LHCN-M2 (cell line): ENCODE results near the gene CGB3. TPM values are rescaled to one million over a fixed set of nuclear protein-coding genes. Genes with fewer than 3 reads are reported as not detected.

Source experiments
- DNase-seq: peaks from one replicate; pipeline ENCODE4 v3.0.0-alpha.2; 2012; ENCODE audit warnings: low read depth
- total RNA-seq: library from RNA; depleted of rRNA; stranded (reverse); fragments of >200 nt; gene quantifications from 2 replicates; pipeline ENCODE4 v1.2.3, GENCODE V29; 2014; rRNA removed

CGB3 gene
- total RNA-seq, 1 experiment from 2014 or later: not detected

DNA sequence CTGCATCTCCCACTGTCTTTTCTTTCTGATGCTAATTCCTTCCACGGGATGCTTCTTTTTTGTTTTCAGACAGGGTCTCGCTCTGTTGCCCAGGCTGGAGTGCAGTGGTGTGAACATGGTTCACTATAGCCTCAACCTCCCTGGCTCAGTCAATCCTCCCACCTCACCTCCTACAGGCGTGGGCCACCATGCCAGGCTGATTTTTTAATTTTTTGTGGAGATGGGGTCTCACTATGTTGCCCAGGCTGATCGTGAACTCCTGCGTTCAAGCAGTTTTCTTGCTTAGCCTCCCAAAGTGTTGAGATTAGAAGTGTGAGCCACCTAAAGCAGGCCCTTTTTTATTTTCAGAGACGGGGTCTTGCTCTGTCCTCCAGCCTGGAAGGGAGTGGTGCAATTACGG lies 35.8 kb downstream of the CGB3 start:
- no peak for DNase-seq

DNA sequence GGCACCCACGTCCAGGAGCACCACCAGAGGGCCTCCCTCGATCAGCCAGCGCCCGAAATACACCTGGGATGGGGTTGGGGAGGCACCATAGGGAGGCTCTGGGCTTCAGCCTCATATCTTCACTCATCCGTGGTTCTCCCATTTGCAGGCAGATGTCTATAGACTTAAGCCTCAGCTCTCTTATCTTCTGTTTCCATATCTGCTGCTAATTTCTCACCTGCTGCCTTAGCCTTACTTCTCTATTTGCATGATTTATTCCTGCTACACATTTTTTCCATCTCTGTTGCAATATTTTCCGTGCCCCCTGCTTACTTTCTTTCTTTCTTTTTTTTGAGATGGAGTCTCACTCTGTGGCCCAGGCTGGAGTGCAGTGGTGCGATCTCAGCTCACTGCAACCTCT lies 36.8 kb downstream of the CGB3 start:
- DNase-seq: no peak

DNA sequence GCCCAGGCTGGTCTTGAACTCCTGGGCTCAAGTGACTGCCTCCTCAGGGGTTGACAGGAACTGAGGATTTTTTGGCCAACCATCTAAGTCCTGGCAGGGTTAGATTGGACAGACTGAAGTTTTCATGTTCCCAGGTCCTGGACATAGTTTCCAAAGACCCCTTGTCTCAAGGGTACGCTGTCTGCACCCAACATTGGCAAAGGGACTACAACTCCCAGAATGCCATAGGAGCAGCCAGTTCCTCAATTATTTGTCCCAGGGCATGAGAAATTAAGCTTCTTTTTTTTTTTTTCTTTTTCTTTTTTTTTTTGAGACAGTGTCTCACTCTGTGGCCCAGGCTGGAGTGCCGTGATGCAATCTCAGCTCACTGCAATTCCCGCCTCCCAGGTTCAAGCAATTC lies 37.9 kb downstream of the CGB3 start:
- no peak for DNase-seq

DNA sequence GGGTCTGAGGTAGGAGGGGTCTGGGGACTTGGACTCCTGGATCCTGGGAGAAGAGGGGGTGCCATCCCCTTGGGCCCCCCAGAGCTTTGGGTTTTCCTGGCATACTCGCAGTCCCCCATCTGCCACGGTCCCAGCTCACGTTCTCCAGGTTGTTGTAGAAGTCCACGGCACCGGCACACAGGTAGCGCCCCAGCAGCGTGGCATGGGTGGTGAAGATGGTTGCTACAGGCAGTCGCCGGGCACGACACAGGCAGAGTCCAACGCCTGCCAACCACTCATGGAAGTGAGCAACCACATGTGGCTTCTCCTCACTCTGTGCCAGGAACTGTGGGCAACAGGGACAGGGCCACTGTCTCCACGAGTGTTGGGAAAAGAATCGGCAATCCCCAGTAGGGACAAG lies 38.4 kb downstream of the CGB3 start:
- DNase-seq: no peak

DNA sequence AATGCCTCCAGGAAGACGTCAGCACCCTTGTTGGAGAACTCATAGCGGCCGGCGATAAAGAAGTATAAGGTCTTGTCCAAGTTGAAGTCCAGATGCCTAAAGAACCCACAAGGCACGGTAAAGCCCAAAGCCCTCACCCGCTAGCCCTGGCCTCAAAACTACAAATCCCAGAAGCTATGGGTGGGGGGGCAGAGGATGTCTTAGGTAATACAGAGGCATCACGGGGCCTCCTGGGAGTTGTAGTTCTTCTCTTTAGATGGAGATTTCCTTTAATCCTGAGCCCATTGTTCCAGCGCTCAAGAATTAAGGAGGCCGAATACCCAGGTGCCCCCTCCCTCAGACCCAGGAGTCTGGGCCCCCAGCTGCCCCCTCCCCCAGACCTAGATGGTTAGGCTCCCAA lies 41.9 kb downstream of the CGB3 start:
- no peak for DNase-seq

DNA sequence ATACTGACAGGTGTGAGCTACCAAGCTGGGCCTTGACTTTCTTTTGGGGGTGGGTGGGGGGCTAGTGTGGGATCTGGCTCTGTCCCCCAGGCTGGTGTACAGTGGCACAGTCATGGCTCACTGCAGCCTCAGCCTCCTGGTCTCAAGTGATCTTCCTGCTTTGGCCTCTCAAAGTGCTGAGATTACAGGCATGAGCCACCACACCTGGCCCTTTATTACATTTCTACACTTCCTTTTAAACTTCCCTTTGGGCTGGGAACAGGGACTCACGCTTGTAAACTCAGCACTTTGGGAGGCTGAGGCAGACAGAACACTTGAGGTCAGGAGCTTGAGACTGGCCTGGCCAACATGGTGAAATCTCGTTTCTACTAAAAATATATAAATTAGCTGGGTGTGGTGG lies 47.1 kb downstream of the CGB3 start:
- DNase-seq: no peak

DNA sequence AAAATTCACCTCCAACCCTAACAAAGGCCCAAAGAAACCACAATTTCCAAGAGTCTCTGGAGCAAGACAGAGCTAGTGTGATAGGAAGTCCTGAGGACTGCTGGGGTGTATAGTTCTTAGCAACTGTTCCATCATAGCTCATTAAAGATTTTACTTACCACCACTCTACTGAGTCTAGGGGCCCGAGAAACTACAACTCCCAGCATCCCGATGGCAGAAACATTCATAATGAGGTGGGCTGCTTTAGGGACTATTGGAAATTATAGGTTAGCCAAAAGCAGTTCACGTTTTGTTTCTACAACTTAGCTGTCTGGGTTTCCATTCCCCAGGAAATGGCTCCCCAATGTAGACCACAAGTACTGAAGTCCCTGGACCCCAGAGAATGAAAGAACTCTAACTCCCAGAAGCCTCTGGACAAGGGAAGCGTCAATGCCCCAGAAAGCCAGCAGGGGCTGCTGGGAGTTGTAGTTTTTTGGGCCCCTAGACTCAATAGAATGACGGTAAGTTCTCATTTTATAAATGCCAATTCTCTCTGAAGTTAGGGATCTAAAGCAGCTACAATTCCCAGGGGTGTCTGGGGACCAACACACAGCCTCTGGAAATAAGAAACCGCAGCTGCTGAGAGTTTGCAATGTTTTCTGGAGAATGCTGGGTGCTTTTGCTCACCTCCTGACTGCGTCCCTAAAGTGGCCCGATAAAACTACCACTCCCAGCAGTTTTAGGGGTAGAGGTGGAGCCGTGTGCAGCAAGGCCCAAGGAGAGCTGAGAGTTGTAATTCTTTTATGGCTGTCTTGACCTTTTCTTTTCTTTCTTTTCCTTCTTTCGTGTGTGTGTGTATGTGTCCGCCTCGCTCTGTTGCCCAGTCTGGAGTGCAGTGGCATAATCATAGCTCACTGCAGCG lies 47.9 kb downstream of the CGB3 start:
- no peak for DNase-seq

Other genes with a start within 250 kb of the CGB3 start
- 23.8 and 26.5 TPM in 2 replicates for gene BCAT2, start 213.3 kb downstream of the CGB3 start, total RNA-seq
- not detected in 2 replicates for gene HSD17B14, start 187.8 kb downstream of the CGB3 start, total RNA-seq
- 21.3 and 27.8 TPM in 2 replicates for gene PLEKHA4, start 155.7 kb downstream of the CGB3 start, total RNA-seq
- 55.7 and 58.2 TPM in 2 replicates for gene PPP1R15A, start 151.9 kb downstream of the CGB3 start, total RNA-seq
- gene TULP2, start 125.6 kb downstream of the CGB3 start, total RNA-seq: not detected in 2 replicates
- gene NUCB1, start 124.0 kb downstream of the CGB3 start, total RNA-seq: 213 and 221 TPM in 2 replicates
- 0.96 TPM in 1 of 2 replicates, not detected in the other for gene DHDH, start 90.6 kb downstream of the CGB3 start, total RNA-seq
- gene BAX, start 69.5 kb downstream of the CGB3 start, total RNA-seq: 170 and 176 TPM in 2 replicates
- 2,158 and 2,177 TPM in 2 replicates for gene FTL, start 59.0 kb downstream of the CGB3 start, total RNA-seq
- 78.8 and 80.0 TPM in 2 replicates for gene GYS1, start 31.0 kb downstream of the CGB3 start, total RNA-seq
- 263 and 300 TPM in 2 replicates for gene RUVBL2, start 30.4 kb downstream of the CGB3 start, total RNA-seq
- gene LHB, start 7.2 kb downstream of the CGB3 start, total RNA-seq: not detected in 2 replicates
- 0.26 TPM in 1 of 2 replicates, not detected in the other for gene CGB2, start 7.6 kb upstream of the CGB3 start, total RNA-seq
- gene CGB1, start 12.6 kb upstream of the CGB3 start, total RNA-seq: not detected in 2 replicates
- gene CGB5, start 19.5 kb upstream of the CGB3 start, total RNA-seq: 1.1 TPM in 1 of 2 replicates, not detected in the other
- gene CGB8, start 24.8 kb upstream of the CGB3 start, total RNA-seq: 2.1 TPM in 1 of 2 replicates, not detected in the other
- 1.5 TPM in 2 replicates for gene CGB7, start 33.4 kb upstream of the CGB3 start, total RNA-seq
- gene NTF4, start 40.5 kb upstream of the CGB3 start, total RNA-seq: not detected in 2 replicates
- 0.06 TPM in 1 of 2 replicates, not detected in the other for gene KCNA7, start 48.4 kb upstream of the CGB3 start, total RNA-seq
- 207 and 241 TPM in 2 replicates for gene SNRNP70, start 61.1 kb upstream of the CGB3 start, total RNA-seq
- gene LIN7B, start 90.0 kb upstream of the CGB3 start, total RNA-seq: 10.2 and 14.8 TPM in 2 replicates
- 1.1 and 3.1 TPM in 2 replicates for gene C19orf73, start 94.8 kb upstream of the CGB3 start, total RNA-seq
- gene PPFIA3, start 95.2 kb upstream of the CGB3 start, total RNA-seq: 7.9 and 9.8 TPM in 2 replicates
- 2.2 TPM in 1 of 2 replicates, not detected in the other for gene HRC, start 131.1 kb upstream of the CGB3 start, total RNA-seq
- gene TRPM4, start 133.5 kb upstream of the CGB3 start, total RNA-seq: 13.9 and 14.2 TPM in 2 replicates